Endothelial cell of umbilical vein (primary cell): ENCODE results near the gene NANOS1. TPM values are rescaled to one million over a fixed set of nuclear protein-coding genes. Genes with fewer than 3 reads are reported as not detected.

Experiments
- BruUV-seq: library from RNA; stranded (reverse); fragments of 400-500 nt; replicated peaks from 2 replicates; lab custom pipeline; 2021; lab: Mats Ljungman, UMichigan
- CTCF ChIA-PET: fragments of 300-600, 350-600 bp; sonication (Branson Sonifier 250); formaldehyde crosslinking; loops from one replicate; lab custom pipeline; 2021; ENCODE audit warnings: antibody characterized with exemption, inconsistent platforms; lab: Charles Lee
- POLR2A ChIA-PET: fragments of 300-600, 350-600 bp; sonication (Branson Sonifier 250); formaldehyde crosslinking; loops from one replicate; lab custom pipeline; 2021; ENCODE audit warnings: antibody characterized with exemption, inconsistent platforms; lab: Charles Lee
- DNase-seq: peaks from one replicate; pipeline ENCODE4 v3.0.0-alpha.2; 2011; ENCODE audit warnings: low read depth, low spot score
- FAIRE-seq: peaks from 2 replicates; lab custom pipeline; 2011; peaks lifted over from hg19 to GRCh38; lab: Jason Lieb, UNC
- H2AFZ ChIP-seq: 2 replicates; pipeline ENCODE4 v1.6.0; 2012; ENCODE audit warnings: low read depth, low read length, control low read depth, inconsistent platforms
- H3K27ac ChIP-seq: 2 replicates; pipeline ENCODE4 v1.5.1; 2011; ENCODE audit warnings: low read depth, mild to moderate bottlenecking, control low read depth, low read length, moderate library complexity; ENCODE audit not compliant: insufficient read depth
- H3K27me3 ChIP-seq, 2 experiments: 2 replicates each; pipeline versions ENCODE4 v1.6.0 to v1.6.1; 2011; ENCODE audit warnings: low read length in 2 of 2, mixed read lengths in 1 of 2; ENCODE audit not compliant: control insufficient read depth in 2 of 2, insufficient read depth in 2 of 2
- H3K36me3 ChIP-seq, 2 experiments: 2 replicates in 1 of 2; 3 replicates in 1 of 2; pipeline ENCODE4 v1.5.1; 2011; ENCODE audit warnings: low read length in 2 of 2, mild to moderate bottlenecking in 1 of 2, moderate library complexity in 1 of 2; ENCODE audit not compliant: control insufficient read depth in 2 of 2, insufficient read depth in 2 of 2; ENCODE audit errors: extremely low read depth in 1 of 2
- H3K4me1 ChIP-seq: 3 replicates; pipeline ENCODE4 v1.5.1; 2011; ENCODE audit warnings: mild to moderate bottlenecking, low read length; ENCODE audit not compliant: control insufficient read depth, insufficient read depth; ENCODE audit errors: extremely low read depth
- H3K4me2 ChIP-seq: 2 replicates; pipeline ENCODE4 v1.6.1; 2011; ENCODE audit warnings: low read length, control low read depth, mixed read lengths; ENCODE audit not compliant: insufficient read depth
- H3K4me3 ChIP-seq, 3 experiments: fragments of 200-600 bp in 1 of 3; sonication (generic), shearing (Covaris generic) in 1 of 3; replicated peaks in 1 of 3; 2 replicates each; pipeline ENCODE4 v1.5.1; 2011 to 2016; ENCODE audit warnings: control low read depth in 3 of 3, low read length in 3 of 3, mild to moderate bottlenecking in 2 of 3, inconsistent platforms in 1 of 3, low read depth in 1 of 3, moderate library complexity in 1 of 3; ENCODE audit not compliant: insufficient read depth in 1 of 3
- H3K79me2 ChIP-seq: 2 replicates; pipeline ENCODE4 v1.6.0; 2012; ENCODE audit warnings: low read length, inconsistent platforms; ENCODE audit not compliant: control insufficient read depth, insufficient read depth
- H3K9ac ChIP-seq: replicated peaks from 2 replicates; pipeline ENCODE3; 2011; ENCODE audit warnings: low read length, control low read depth; ENCODE audit not compliant: insufficient read depth; ENCODE audit errors: extremely low read depth
- H3K9me1 ChIP-seq: replicated peaks from 3 replicates; pipeline ENCODE4 v1.6.0; 2011; ENCODE audit warnings: mild to moderate bottlenecking, low read length; ENCODE audit not compliant: control insufficient read depth, insufficient read depth; ENCODE audit errors: extremely low read depth
- H3K9me3 ChIP-seq: replicated peaks from 2 replicates; pipeline ENCODE4 v1.5.1; 2012; ENCODE audit warnings: low read length, inconsistent platforms; ENCODE audit not compliant: control insufficient read depth, insufficient read depth
- H4K20me1 ChIP-seq: replicated peaks from 2 replicates; pipeline ENCODE3; 2011; ENCODE audit warnings: mild to moderate bottlenecking, low read length; ENCODE audit not compliant: control insufficient read depth, insufficient read depth; ENCODE audit errors: extremely low read depth
- EZH2 ChIP-seq: IDR thresholded peaks from 2 replicates; pipeline ENCODE4 v1.6.1; 2012; ENCODE audit warnings: borderline replicate concordance, low read depth, mild to moderate bottlenecking, moderate library complexity, low read length, inconsistent platforms; ENCODE audit not compliant: severe bottlenecking
- FOS ChIP-seq: IDR thresholded peaks from 2 replicates; pipeline ENCODE4 v1.6.1; 2011; ENCODE audit warnings: mild to moderate bottlenecking, low read length, moderate library complexity, borderline replicate concordance; ENCODE audit not compliant: insufficient read depth
- GATA2 ChIP-seq: IDR thresholded peaks from 2 replicates; pipeline ENCODE4 v1.7.0; 2011; ENCODE audit warnings: low read depth, mild to moderate bottlenecking, moderate library complexity, mixed read lengths, low read length; ENCODE audit not compliant: insufficient read length, insufficient read depth
- JUN ChIP-seq: IDR thresholded peaks from 2 replicates; pipeline ENCODE4 v1.6.1; 2011; ENCODE audit warnings: borderline replicate concordance, low read depth; ENCODE audit not compliant: insufficient read length, insufficient read depth
- MYC ChIP-seq: IDR thresholded peaks from one replicate; pipeline ENCODE4 v1.6.1; 2011; ENCODE audit warnings: mild to moderate bottlenecking, low read depth, low read length
- POLR2A ChIP-seq: IDR thresholded peaks from 2 replicates; pipeline ENCODE4 v1.6.1; 2012; ENCODE audit warnings: low read depth, mild to moderate bottlenecking, control low read depth, low read length
- POLR2AphosphoS5 ChIP-seq: IDR thresholded peaks from 2 replicates; pipeline ENCODE4 v1.6.1; 2012; ENCODE audit warnings: low read depth, mild to moderate bottlenecking, control low read depth, low read length, moderate library complexity; ENCODE audit not compliant: insufficient read depth
- dilution Hi-C: fragments of 300-500 bp; cut with MboI; formaldehyde crosslinking; loops from one replicate; pipeline ENCODE4 v1.15.0; 2019; ENCODE audit warnings: low sequenced_read_pairs; ENCODE audit not compliant: extremely low pct_ligation_motif_present
- intact Hi-C: fragments of 100-400 bp; cut with micrococcal nuclease; formaldehyde crosslinking; loops from one replicate; pipeline ENCODE4 v1.10.0; 2022
- polyA plus RNA-seq, 4 experiments: library from polyadenylated mRNA; depleted of rRNA in 3 of 4; stranded (reverse) in 3 of 4; unstranded in 1 of 4; fragments of >200 nt; gene quantifications; 2 replicates each; pipeline versions ENCODE4 v1.2.1 to v1.2.3, GENCODE V29; 2011 to 2012; ENCODE audit warnings: missing spikeins in 1 of 4
- total RNA-seq: library from RNA; stranded (reverse); gene quantifications from 2 replicates; pipeline ENCODE4 v1.2.3, GENCODE V29; 2021
- TF ChIP-seq, protein P1 (sequence below): IDR thresholded peaks from 2 replicates; pipeline ENCODE4 v1.6.1; 2011; ENCODE audit not compliant: insufficient read depth, insufficient read length
- TF ChIP-seq, protein P2 (sequence below), 2 donors: IDR thresholded peaks; 1 replicate in 1 of 2; 2 replicates in 1 of 2; pipeline ENCODE4 v1.5.1; 2011; ENCODE audit warnings: low read length in 2 of 2, mild to moderate bottlenecking in 2 of 2, moderate library complexity in 2 of 2, control low read depth in 1 of 2, inconsistent platforms in 1 of 2, low read depth in 1 of 2; ENCODE audit not compliant: insufficient read depth in 1 of 2; ENCODE audit errors: extremely low read depth in 1 of 2

NANOS1 gene
- total and polyA plus RNA-seq, 2 donors (not counting 3 experiments of a cell fraction or from before 2014, with no cell fraction given): 0.29 to 0.40 TPM

DNA sequence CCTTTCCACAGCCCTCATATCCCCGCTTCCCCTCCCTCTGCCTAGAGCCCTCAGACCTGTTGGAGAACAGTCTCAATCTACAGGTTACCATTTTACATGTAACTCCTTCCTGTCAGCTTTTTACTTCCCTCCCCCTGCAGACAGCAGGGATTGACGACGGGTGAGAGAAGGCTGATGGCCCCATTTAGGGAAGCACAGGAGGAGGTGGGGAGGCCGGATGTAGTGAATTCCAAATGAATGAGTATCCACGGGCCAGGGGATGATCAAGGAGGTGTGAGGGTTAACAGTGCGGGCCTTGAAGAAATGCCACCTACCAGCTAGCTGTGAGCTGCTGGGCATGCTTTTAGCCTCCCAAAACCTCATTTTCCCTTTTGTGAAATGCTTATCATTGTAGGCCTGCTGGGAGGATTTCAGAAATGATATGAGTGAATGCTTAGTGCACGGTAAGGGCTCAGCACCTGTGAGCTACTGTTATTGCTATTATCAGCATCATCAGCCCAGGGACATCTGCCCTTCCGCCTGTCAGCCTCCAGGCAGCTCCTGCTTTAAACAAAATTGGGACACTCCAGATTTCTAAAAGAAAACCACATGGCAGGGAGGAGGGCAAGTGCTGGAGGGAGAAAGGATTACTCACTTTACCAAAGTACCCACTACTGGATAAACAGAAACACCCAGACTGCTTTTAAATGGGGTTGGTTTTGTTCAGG, 6.5 kb upstream of the NANOS1 start:
- POLR2A ChIA-PET: no interaction called here
- FAIRE-seq: no peak
- dilution Hi-C loops (no loop called here), intact Hi-C loops (no loop called here)
- H3K4me2 ChIP-seq: no peak overlapping the region
- no peaks in the 10 kb centered on the region for H4K20me1 ChIP-seq
- no peak overlapping the region for H3K27ac ChIP-seq
- BruUV-seq: no TSS peak
- H3K9me1 ChIP-seq: no peaks in the 10 kb centered on the region
- no peak for DNase-seq
- TF ChIP-seq, protein P1, sequence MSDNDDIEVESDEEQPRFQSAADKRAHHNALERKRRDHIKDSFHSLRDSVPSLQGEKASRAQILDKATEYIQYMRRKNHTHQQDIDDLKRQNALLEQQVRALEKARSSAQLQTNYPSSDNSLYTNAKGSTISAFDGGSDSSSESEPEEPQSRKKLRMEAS: no peak
- TF ChIP-seq FOS (no peak), GATA2 (no peak), JUN (no peak), POLR2AphosphoS5 (no peak)
- H2AFZ ChIP-seq: no peak overlapping the region
- no peak overlapping the region for H3K9ac ChIP-seq
- no peaks in the 10 kb centered on the region for H3K4me1 ChIP-seq
- H3K4me3 ChIP-seq: no peak overlapping the region
- CTCF ChIA-PET: no interaction called here
- H3K27me3 ChIP-seq: peaks cover 0 to 2% of the 10 kb centered on the region in 2 experiments
- H3K36me3 ChIP-seq: no peaks in the 10 kb centered on the region
- H3K79me2 ChIP-seq: no peaks in the 10 kb centered on the region
- no peaks in the 10 kb centered on the region for H3K9me3 ChIP-seq

DNA sequence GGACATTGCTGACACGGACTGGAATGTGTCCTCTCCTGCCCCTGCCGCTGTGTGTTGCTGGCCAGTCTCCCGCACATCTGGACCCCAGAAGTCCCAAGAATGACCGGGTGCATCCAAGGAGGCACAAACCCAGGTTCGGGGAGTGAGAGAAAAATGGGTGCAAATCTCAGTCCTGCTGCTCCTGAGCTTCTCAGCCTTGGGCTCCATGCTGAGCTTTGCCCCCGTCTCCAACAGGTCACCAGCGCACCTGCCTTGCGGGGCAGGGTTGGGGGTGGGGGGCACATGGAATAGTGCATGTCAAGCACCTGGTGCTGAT, 6.0 kb upstream of the NANOS1 start:
- intact Hi-C loops: no loop called here

More for the DNA sequence above, 6.0 kb upstream of the NANOS1 start:
- no peak overlapping the region for H3K9ac ChIP-seq
- no peaks in the 10 kb centered on the region for H3K9me3 ChIP-seq
- H2AFZ ChIP-seq: no peak overlapping the region
- H3K27me3 ChIP-seq: peaks cover 0 to 2% of the 10 kb centered on the region in 2 experiments
- dilution Hi-C loops: no loop called here
- BruUV-seq: no TSS peak
- CTCF ChIA-PET: interaction anchor here (1.2 kb wide), 1 partner anchor 11 kb away, joined by 3 read pairs; no protein-coding TSS in a partner anchor
- no peak for TF ChIP-seq GATA2
- no peak for TF ChIP-seq EZH2
- TF ChIP-seq, protein P2, sequence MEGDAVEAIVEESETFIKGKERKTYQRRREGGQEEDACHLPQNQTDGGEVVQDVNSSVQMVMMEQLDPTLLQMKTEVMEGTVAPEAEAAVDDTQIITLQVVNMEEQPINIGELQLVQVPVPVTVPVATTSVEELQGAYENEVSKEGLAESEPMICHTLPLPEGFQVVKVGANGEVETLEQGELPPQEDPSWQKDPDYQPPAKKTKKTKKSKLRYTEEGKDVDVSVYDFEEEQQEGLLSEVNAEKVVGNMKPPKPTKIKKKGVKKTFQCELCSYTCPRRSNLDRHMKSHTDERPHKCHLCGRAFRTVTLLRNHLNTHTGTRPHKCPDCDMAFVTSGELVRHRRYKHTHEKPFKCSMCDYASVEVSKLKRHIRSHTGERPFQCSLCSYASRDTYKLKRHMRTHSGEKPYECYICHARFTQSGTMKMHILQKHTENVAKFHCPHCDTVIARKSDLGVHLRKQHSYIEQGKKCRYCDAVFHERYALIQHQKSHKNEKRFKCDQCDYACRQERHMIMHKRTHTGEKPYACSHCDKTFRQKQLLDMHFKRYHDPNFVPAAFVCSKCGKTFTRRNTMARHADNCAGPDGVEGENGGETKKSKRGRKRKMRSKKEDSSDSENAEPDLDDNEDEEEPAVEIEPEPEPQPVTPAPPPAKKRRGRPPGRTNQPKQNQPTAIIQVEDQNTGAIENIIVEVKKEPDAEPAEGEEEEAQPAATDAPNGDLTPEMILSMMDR (IDR thresholded peaks at IDR 0.05; ENCODE audit: extremely low read depth in 1 of 2, insufficient read depth in 1 of 2, low read depth in 1 of 2, low read length in 2 of 2): no peak
- TF ChIP-seq JUN: no peak
- no peak for TF ChIP-seq FOS
- no peak for TF ChIP-seq POLR2A
- no peak for TF ChIP-seq POLR2AphosphoS5
- TF ChIP-seq, protein P1: no peak
- no peak for TF ChIP-seq MYC
- H3K9me1 ChIP-seq: no peaks in the 10 kb centered on the region
- no peak for FAIRE-seq
- no peak for DNase-seq
- H4K20me1 ChIP-seq: no peaks in the 10 kb centered on the region
- H3K27ac ChIP-seq: no peak overlapping the region
- H3K79me2 ChIP-seq: no peaks in the 10 kb centered on the region
- no peak overlapping the region for H3K4me2 ChIP-seq
- POLR2A ChIA-PET: no interaction called here
- H3K36me3 ChIP-seq: no peaks in the 10 kb centered on the region
- H3K4me1 ChIP-seq: no peaks in the 10 kb centered on the region
- H3K4me3 ChIP-seq: no peak overlapping the region
